CD4-positive, alpha-beta T cell treated with Interleukin-21 for 1 hour (primary cell): ENCODE measurements around the gene SBNO2.
A peak's percentile ranks its signal among the peaks of the same experiment; 100 is the strongest.
"Not testable (repeated sequence)": the region's sequence is repeated elsewhere in the genome, so short reads cannot be mapped to it uniquely, and the experiment has no call there.

Experiments
- DNase-seq: peaks from one replicate; pipeline ENCODE4 v3.0.0-alpha.2; 2020

The SBNO2 gene

DNA sequence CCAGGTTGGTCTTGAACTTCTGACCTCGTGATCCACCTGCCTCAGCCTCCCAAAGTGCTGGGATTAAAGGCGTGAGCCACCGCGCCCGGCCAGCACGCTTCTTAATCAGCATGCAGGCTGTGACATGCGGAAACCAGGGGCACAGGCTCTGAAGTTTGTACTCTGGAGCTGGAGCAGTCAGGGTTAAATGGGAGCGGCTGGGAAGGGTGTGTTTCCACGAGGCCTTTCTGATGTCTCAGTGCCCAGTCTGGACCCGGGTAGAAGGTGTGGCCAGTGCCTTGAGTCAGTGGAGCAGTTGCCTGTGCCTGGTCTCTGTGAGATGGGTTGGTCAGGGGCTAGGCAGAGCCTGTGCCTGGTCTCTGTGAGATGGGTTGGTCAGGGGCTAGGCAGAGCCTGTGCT, 34.8 kb upstream of the SBNO2 start:
- not testable (repeated sequence) for DNase-seq

DNA sequence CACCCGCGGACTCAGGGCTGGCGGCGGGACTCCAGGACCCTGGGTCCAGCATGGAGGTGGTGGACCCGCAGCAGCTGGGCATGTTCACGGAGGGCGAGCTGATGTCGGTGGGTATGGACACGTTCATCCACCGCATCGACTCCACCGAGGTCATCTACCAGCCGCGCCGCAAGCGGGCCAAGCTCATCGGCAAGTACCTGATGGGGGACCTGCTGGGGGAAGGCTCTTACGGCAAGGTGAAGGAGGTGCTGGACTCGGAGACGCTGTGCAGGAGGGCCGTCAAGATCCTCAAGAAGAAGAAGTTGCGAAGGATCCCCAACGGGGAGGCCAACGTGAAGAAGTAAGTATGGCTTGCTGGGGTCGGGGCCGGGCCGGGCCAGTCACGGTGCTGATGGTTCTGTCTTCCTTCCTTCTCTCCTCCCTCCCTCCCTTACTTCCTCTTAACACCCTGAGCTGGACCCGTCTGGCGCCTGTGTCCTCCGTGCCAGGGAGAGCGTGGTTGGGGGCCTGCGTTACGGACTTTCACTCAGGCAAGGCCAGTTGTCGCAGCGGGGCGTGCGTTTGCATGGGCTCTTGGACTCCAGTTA, 32.9 kb upstream of the SBNO2 start:
- DNase-seq: peak; percentile 27

DNA sequence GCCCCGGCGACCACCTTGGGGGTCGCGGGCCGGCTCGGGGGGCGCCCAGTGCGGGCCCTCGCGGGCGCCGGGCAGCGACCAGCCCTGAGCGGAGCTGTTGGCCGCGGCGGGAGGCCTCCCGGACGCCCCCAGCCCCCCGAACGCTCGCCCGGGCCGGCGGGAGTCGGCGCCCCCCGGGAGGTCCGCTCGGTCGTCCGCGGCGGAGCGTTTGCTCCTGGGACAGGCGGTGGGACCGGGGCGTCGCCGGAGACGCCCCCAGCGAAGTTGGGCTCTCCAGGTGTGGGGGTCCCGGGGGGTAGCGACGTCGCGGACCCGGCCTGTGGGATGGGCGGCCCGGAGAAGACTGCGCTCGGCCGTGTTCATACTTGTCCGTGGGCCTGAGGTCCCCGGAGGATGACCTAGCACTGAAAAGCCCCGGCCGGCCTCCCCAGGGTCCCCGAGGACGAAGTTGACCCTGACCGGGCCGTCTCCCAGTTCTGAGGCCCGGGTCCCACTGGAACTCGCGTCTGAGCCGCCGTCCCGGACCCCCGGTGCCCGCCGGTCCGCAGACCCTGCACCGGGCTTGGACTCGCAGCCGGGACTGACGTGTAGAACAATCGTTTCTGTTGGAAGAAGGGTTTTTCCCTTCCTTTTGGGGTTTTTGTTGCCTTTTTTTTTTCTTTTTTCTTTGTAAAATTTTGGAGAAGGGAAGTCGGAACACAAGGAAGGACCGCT, 32.2 kb upstream of the SBNO2 start:
- DNase-seq: no peak

GRCh38 chr19:1205114-1206099, 31.3 kb upstream of the SBNO2 start, which contains the start of gene STK11:
STK11 (plus strand) TSS chr19:1205778; CDS start chr19:1206914, 1,136 bp downstream.
- peak; percentile 99 for DNase-seq

DNA sequence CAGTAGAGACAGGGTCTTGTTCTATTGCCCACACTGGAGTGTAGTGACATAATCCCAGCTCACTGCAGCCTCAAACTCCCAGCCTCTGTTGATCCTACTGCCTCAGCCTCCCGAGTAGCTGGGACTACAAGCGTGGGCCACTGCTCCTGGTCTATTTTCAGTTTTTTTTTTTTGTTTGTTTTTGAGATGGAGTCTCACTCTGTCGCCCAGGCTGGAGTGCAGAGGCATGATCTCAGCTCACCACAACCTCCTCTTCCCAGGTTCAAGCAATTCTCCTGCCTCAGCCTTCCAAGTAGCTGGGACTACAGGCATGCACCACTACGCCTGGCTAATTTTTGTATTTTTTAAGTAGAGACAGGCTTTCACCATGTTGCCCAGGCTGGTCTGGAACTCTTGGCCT, 26.5 kb upstream of the SBNO2 start:
- DNase-seq: not testable (repeated sequence)

GRCh38 chr19:1199531-1199930, 25.5 kb upstream of the SBNO2 start:
- DNase-seq: no peak

DNA sequence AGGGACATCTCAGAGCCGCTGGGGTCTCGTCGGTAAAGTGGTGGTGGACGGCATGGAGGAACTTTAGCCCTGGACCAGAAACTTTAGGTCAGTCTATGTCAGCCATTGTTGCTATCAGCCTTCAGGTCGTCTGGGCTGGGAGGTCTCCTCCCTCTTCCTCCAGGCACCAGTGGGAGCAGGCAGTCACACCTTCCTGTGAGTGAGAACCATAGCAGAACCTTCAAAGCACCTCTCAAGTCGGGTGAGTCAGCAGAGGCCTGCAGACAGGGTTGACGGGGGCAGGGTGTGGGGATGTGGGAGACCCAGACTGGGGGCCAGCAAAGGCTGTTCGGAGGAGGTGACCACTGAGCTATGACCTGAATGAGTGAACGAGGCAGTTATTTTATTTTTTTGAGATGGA, 15.4 kb upstream of the SBNO2 start:
- peak; percentile 48 for DNase-seq

DNA sequence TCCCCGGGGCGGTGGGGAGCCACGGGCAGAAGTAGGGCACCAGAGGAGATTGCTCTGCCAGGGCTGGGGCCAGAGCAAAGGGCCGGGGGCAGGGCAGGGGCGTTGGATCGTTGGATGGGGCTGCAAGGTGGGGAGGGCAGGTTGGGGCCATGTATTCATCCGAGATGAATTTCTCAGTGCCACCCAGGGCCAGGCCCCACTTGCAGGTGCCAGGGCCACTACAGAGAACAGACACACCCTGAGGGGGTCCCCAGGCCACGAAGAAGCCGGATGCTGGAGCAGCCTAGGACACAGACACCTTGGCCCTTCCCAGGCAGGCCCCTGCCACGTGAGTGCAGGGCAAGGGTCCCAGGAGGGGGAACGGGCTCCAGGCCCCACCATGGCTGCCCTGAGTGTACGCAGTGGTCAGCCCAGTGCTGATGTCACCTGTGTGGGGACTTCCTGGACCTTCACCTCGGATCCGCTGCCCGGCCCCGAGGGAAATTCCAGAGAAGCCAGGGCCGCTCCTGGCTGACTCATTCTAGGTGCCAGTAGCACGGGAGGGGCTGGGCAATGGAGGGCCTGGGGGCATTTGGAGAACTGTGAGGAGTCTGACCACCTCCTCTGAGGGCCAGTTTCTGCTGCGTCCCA, 9.6 kb upstream of the SBNO2 start:
- no peak for DNase-seq

GRCh38 chr19:1182727-1183126, 8.7 kb upstream of the SBNO2 start:
- DNase-seq: no peak

DNA sequence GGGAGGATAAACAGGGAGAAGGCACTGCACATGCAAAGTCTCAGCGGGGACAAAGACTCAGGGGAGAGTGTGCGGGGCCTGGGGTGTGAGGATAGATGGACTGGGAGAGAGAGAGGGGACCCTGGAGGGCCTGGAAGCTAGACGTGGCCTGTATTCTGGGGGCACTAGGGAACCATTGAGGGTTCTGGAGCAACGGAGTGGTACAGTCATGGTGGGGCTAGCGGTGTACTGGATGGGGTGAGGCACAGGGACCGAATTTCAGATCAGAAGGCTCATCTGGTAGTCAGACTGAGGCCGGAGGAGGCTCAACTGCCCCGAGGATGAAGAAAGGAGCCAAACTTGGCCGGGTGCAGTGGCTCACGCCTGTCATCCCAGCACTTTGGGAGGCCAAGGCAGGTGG, 8.0 kb upstream of the SBNO2 start:
- DNase-seq: no peak

DNA sequence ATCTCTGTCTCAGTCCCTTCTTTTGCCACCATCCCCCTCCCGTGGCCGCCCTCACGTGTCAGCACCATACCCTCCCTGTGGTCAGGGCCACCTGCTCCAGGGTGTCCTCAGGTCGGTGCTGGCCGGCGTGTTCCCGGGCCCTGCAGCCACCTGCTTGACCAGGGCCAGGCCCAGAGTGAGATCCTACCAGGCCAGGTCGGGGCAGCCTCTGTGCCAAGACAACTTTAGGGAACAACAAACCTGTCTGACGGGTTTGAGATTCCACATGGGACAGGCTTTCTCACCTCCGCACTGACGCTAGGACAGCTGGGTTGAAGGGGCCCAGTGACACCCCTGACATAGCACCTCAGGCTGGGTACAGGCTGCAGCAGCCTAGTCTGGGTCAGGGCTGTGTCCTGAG, 7.5 kb upstream of the SBNO2 start:
- no peak for DNase-seq

DNA sequence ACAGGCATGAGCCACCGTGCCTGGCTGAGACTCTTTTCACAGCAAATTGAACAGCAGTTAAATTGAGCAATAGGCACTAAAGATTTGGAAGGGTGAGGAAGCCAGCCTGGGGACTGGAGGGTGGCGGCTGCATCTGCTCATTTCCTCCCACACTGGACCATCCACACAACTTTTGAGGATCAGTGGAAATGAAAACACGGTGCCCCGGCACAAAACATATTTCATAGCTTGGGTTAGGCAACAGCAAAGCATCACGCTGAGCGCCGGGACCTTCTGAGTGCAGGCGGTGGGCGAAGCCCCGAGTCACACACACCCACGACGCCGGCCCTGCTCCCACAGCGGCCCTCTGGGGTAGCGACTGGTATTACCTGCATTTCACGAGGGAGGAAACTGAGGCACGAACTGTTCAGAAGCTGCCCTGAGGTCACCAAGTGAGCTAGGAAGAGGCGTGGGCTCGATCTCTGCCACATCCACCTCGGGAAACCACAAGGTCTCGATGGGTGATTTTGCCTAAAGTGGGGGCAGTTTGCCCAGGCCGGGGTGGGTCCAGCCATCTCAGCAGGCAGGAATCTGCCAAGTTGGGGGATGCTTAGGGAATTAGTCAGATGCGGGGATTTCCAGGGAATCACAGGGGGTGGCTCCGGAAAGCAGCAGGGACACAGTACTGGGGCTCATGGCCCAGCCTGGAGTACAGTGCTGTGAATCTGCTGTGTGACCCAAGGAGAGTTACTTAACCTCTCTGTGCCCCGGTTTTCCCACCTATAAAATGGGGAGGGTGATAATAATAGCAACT, 3.5 kb upstream of the SBNO2 start:
- no peak for DNase-seq

GRCh38 chr19:1173159-1173844, 766 bp downstream of the SBNO2 start:
- peak; percentile 38 for DNase-seq

DNA sequence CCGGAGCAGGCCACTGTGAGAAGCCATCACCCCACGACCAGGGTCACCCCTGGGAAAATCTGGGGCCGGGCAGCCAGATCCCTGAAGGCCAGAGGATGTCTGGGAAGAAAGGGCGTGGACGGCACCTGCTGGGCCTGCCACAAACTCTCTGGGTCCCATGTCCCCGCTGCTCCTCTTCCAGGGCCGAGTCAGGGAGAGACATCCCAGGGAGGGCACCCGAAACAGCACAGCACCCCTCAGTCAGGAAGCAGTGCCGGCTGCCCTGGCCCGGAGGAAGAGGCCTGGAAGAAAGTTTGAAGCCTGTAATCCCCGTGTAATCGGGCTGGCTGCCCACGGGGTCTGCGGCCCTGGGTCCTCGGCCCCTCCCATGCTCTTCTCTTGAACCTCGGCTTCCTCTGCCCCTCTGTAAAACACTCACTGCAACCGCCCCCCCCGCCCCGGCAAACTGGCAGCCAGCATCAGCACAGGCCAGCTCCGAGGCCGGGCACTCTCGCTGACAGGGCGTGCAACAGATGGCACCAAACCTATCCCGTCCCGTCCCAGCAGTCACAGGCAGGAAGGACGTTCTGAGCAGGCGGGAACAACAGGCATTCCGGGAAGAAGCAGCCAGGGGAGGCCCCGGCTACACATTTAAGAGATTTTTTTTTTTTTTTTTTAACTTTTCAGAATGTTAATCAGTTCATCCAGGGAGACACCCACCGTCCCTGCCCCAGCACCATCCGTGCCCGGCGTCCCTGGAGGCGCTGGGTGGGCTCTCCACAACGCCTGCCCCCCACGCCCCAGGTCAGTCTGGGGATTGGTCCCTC, 1.5 kb downstream of the SBNO2 start:
- DNase-seq: no peak

- no peak for DNase-seq
These were observed 2.2 kb downstream of the SBNO2 start for GRCh38 chr19:1171755-1172352.

GRCh38 chr19:1170938-1171754, 2.9 kb downstream of the SBNO2 start:
- DNase-seq: no peak

DNA sequence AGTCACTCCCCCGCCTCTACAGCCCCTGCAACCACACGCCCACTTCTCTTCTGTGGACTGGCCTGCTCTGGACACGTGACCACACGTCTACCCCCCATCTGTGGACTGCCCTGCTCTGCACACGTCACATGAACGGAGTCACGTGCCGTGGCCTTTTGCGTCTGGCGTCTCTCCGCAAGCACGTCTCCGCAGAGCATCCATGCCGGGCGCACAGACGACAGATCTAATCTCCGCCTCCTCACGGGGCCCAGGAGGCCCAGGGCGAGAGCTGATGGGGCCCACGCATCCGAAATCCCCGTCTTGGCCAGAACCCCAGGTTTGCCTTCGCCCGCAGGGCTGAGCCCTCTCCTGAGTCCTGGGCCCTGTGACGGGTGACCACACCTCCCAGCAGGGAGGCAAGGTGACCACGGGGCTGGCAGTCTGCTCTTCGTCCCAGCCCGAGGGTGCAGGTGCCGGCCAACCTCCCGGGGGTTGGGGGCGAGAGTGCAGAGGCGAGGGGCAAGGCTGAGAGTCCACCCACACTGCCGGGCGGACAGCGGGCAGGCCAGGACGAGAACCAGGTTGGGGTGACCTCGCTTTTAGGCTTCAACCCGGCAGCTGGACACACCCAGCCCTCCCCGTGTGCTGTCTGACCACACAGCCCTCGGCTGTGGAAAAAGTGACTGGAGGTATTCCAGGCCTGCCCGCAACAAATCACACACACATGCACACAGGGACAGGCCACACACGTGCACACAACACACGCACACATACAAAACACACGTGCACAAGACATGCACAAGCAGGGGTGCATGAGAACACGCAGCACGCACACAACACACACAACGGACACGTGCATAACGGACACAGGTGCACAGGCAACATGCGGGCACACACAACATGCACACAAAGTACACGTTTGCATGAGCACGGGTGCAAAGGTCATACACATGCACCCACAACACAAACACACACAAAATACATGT, 3.9 kb downstream of the SBNO2 start:
- no peak for DNase-seq

DNA sequence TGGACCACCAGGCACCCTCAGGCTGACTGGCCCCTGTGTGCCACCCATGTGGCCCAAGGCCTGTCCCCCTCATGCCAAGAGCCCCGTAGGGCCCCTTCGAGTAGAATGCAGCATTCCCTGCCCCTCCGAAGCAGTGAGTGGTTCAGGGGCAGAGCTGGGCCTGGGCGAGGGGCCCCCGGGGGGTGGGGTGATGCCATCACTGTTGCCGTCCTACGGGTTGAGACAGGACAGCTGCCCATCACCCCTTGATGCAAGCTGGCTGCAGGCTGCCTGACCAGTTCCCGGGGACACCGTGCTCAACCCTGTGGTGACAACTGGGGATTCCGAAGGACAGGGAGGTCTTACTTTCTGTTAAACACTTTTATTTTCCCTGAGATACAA, 4.7 kb downstream of the SBNO2 start:
- DNase-seq: no peak
